Neural progenitor cell (in vitro differentiated cells): ENCODE results near the gene ADRB1. TPM values are rescaled to one million over a fixed set of nuclear protein-coding genes. Genes with fewer than 3 reads are reported as not detected.

Experiments
- DNase-seq: peaks from one replicate; pipeline ENCODE4 v3.0.0-alpha.2; 2016; ENCODE audit warnings: low spot score
- H2AFZ ChIP-seq: fragments of 200-600 bp; sonication (generic); replicated peaks from 2 replicates; pipeline ENCODE4 v1.6.1; 2016; ENCODE audit warnings: antibody characterized with exemption
- H3F3A ChIP-seq: fragments of 200-600 bp; sonication (generic); 2 replicates; pipeline ENCODE4 v1.6.1; 2016; ENCODE audit warnings: antibody characterized with exemption, low read depth
- H3K27ac ChIP-seq: fragments of 200-600 bp; sonication (generic); 2 replicates; pipeline ENCODE4 v1.5.1; 2016; ENCODE audit warnings: mild to moderate bottlenecking
- H3K27me3 ChIP-seq: fragments of 200-600 bp; sonication (generic); 2 replicates; pipeline ENCODE4 v1.6.1; 2016; ENCODE audit warnings: mild to moderate bottlenecking, moderate library complexity
- H3K36me3 ChIP-seq: fragments of 200-600 bp; sonication (generic); 2 replicates; pipeline ENCODE4 v1.5.1; 2016
- H3K4me1 ChIP-seq: fragments of 200-600 bp; sonication (generic); 2 replicates; pipeline ENCODE4 v1.6.1; 2016; ENCODE audit warnings: mixed run types
- H3K4me2 ChIP-seq: fragments of 200-600 bp; sonication (generic); 2 replicates; pipeline ENCODE4 v1.6.1; 2016
- H3K4me3 ChIP-seq: fragments of 200-600 bp; sonication (generic); 2 replicates; pipeline ENCODE4 v1.5.1; 2016
- H3K79me2 ChIP-seq: fragments of 200-600 bp; sonication (generic); 2 replicates; pipeline ENCODE4 v1.6.1; 2016; ENCODE audit warnings: low read depth
- H3K9ac ChIP-seq: fragments of 200-600 bp; sonication (generic); 2 replicates; pipeline ENCODE4 v1.6.1; 2016
- H3K9me3 ChIP-seq: fragments of 200-600 bp; sonication (generic); 2 replicates; pipeline ENCODE4 v1.5.1; 2016; ENCODE audit warnings: low read depth
- H4K20me1 ChIP-seq: fragments of 200-600 bp; sonication (generic); 2 replicates; pipeline ENCODE4 v1.6.1; 2016; ENCODE audit warnings: low read depth
- H3K27ac Mint-ChIP-seq: 3 replicates; pipeline ENCODE4 v1.8.0; 2021; ENCODE audit warnings: mixed read lengths
- H3K27me3 Mint-ChIP-seq: 2 replicates; pipeline ENCODE4 v1.8.0; 2022; ENCODE audit warnings: low read depth, mild to moderate bottlenecking, inconsistent platforms, moderate library complexity, mixed read lengths; ENCODE audit not compliant: insufficient read depth
- H3K36me3 Mint-ChIP-seq: 3 replicates; pipeline ENCODE4 v1.8.0; 2021; ENCODE audit warnings: mixed read lengths
- H3K4me1 Mint-ChIP-seq: 3 replicates; pipeline ENCODE4 v1.8.0; 2021; ENCODE audit warnings: mixed read lengths
- H3K4me3 Mint-ChIP-seq: 3 replicates; pipeline ENCODE4 v1.8.0; 2021; ENCODE audit warnings: mild to moderate bottlenecking, moderate library complexity, mixed read lengths
- H3K9me3 Mint-ChIP-seq: 3 replicates; pipeline ENCODE4 v1.8.0; 2020; ENCODE audit warnings: mixed read lengths
- EZH2 ChIP-seq: fragments of 200-600 bp; sonication (generic); IDR thresholded peaks from 2 replicates; pipeline ENCODE4 v1.6.1; 2017; ENCODE audit warnings: antibody characterized with exemption, mild to moderate bottlenecking, moderate library complexity
- EZH2phosphoT487 ChIP-seq: fragments of 200-600 bp; sonication (generic); IDR thresholded peaks from 2 replicates; pipeline ENCODE4 v1.6.1; 2017; ENCODE audit warnings: antibody characterized with exemption
- total RNA-seq: library from RNA; depleted of rRNA; stranded (reverse); fragments of >200 nt; gene quantifications from 2 replicates; pipeline ENCODE4 v1.2.3, GENCODE V29; 2015; ENCODE audit warnings: low replicate concordance
- TF ChIP-seq, protein P1 (sequence below): fragments of 200-600 bp; sonication (generic); IDR thresholded peaks from 2 replicates; pipeline ENCODE4 v1.5.1; 2017; ENCODE audit warnings: antibody characterized with exemption, mild to moderate bottlenecking

Gene ADRB1
- total RNA-seq, 1 donor from 2014 or later, result not detected

DNA sequence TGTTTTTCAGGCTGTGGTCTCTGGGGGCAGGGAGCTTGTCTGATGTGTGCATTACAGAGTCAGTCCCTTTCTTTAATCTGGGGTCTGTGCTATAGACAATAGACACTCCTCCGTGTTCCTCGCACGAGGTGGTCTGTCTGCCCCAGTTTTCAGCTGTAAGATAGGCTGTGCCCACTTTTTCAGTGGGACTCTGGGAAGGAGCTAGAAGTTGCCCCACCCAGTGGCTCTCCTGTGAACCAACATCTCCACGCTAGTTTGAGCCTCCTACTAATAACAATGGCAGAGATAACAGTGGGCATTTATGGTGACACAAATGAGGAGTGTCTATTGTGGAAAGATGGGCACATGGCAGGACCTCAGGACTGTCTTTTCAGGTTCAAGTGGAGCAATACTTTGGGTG lies 44.0 kb downstream of the ADRB1 start:
- Histone ChIP-seq H3F3A (peaks cover 4% of the 10 kb centered on the region), H3K36me3 (no peaks in the 10 kb centered on the region), H3K9ac (no peak overlapping the region), H4K20me1 (no peaks in the 10 kb centered on the region), H3K4me1 (no peaks in the 10 kb centered on the region), H3K9me3 (no peaks in the 10 kb centered on the region), H3K4me3 (no peak overlapping the region), H3K4me2 (no peak overlapping the region), H2AFZ (no peak overlapping the region), H3K27me3 (no peaks in the 10 kb centered on the region), H3K79me2 (no peaks in the 10 kb centered on the region), H3K27ac (no peak overlapping the region)
- Mint-ChIP-seq H3K4me3 (no peak overlapping the region), H3K27ac (no peak overlapping the region), H3K4me1 (no peaks in the 10 kb centered on the region), H3K9me3 (peaks cover 2% of the 10 kb centered on the region), H3K36me3 (no peaks in the 10 kb centered on the region), H3K27me3 (peaks cover 7% of the 10 kb centered on the region)
- no peak for DNase-seq
- TF ChIP-seq, protein P1, sequence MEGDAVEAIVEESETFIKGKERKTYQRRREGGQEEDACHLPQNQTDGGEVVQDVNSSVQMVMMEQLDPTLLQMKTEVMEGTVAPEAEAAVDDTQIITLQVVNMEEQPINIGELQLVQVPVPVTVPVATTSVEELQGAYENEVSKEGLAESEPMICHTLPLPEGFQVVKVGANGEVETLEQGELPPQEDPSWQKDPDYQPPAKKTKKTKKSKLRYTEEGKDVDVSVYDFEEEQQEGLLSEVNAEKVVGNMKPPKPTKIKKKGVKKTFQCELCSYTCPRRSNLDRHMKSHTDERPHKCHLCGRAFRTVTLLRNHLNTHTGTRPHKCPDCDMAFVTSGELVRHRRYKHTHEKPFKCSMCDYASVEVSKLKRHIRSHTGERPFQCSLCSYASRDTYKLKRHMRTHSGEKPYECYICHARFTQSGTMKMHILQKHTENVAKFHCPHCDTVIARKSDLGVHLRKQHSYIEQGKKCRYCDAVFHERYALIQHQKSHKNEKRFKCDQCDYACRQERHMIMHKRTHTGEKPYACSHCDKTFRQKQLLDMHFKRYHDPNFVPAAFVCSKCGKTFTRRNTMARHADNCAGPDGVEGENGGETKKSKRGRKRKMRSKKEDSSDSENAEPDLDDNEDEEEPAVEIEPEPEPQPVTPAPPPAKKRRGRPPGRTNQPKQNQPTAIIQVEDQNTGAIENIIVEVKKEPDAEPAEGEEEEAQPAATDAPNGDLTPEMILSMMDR, result no peak
- TF ChIP-seq EZH2 (no peak), EZH2phosphoT487 (no peak)

DNA sequence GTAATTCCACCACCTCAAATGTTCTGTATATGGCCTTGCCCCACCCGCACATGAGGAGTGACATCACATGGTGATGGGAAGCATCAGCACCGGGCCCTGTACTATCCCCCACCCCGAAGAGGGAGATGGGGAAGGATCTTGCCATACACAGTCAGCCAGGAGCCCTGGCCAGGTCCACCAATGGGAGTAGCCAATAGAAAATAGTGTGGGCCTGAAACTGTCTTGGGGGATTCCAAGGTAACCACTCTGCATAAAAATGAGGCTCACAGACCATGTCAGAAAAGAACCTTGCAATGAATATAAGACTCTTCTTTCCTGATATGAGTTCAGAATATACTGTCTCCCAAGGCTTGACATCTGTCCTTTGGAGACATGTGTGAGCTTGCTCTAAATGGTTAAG lies 51.1 kb downstream of the ADRB1 start:
- no peaks in the 10 kb centered on the region for H3K79me2 ChIP-seq
- Mint-ChIP-seq H3K4me3 (no peak overlapping the region), H3K36me3 (no peaks in the 10 kb centered on the region), H3K27ac (no peak overlapping the region), H3K4me1 (no peaks in the 10 kb centered on the region), H3K27me3 (peaks cover 16% of the 10 kb centered on the region), H3K9me3 (peaks cover 2% of the 10 kb centered on the region)
- H3K4me1 ChIP-seq, result no peaks in the 10 kb centered on the region
- no peak overlapping the region for H3K4me3 ChIP-seq
- no peak overlapping the region for H3K9ac ChIP-seq
- no peak for DNase-seq
- H3K9me3 ChIP-seq, result no peaks in the 10 kb centered on the region
- no peaks in the 10 kb centered on the region for H3K36me3 ChIP-seq
- no peaks in the 10 kb centered on the region for H4K20me1 ChIP-seq
- no peak for TF ChIP-seq EZH2phosphoT487
- TF ChIP-seq, protein P1, result no peak
- H3K27me3 ChIP-seq, result peaks cover 3% of the 10 kb centered on the region
- H2AFZ ChIP-seq, result no peak overlapping the region
- no peaks in the 10 kb centered on the region for H3F3A ChIP-seq
- H3K4me2 ChIP-seq, result no peak overlapping the region
- no peak overlapping the region for H3K27ac ChIP-seq

DNA sequence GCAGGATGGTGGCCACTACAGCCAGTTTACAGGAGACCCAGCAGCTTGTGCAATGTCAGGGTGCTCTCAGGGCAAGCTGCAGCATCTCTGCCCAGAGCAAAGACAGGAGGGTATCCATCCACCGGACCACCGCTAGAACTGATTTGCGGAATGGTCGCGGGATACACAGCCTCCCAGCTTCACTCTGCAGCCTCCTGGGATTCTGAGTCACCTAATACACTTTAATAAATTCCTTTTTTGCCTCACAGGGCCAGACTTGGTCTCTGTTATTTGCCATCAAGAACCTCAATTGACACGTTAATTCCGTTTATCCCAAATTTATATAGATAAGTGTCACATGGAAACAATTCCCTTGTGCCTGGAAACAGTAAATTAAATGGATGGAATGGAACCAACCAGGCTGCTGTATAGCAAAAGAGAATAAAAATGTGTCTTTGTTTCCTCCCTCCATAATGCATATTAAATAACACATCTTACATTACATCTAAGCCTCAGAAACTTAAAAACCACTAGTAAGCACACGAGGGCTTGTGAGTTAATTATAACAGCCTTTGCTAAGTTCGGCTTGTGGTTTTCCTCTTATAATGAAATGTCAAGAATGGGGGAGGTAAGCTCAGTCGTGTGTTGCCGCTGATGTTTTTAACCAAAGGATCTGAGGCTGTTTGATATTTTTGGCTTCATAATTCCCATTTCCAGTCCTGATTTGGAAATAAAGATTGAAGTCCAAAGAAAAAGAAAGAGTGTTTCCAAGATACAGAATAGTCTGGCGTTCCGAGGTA lies 52.1 kb downstream of the ADRB1 start:
- Histone ChIP-seq H3K4me1 (no peaks in the 10 kb centered on the region), H2AFZ (no peak overlapping the region), H3K4me3 (no peak overlapping the region), H3F3A (no peaks in the 10 kb centered on the region), H3K27me3 (peaks cover 13% of the 10 kb centered on the region), H3K9me3 (no peaks in the 10 kb centered on the region), H3K4me2 (no peak overlapping the region), H3K79me2 (no peaks in the 10 kb centered on the region), H3K36me3 (no peaks in the 10 kb centered on the region), H3K27ac (no peak overlapping the region), H3K9ac (no peak overlapping the region), H4K20me1 (no peaks in the 10 kb centered on the region)
- Mint-ChIP-seq H3K27me3 (peaks cover 25% of the 10 kb centered on the region), H3K36me3 (no peaks in the 10 kb centered on the region), H3K27ac (no peak overlapping the region), H3K4me1 (peaks cover 7% of the 10 kb centered on the region), H3K9me3 (peaks cover 6% of the 10 kb centered on the region), H3K4me3 (no peak overlapping the region)
- TF ChIP-seq EZH2 (no peak), EZH2phosphoT487 (no peak)
- TF ChIP-seq, protein P1, result no peak
- DNase-seq, result no peak

Other genes starting within 250 kb of the ADRB1 start
- gene DCLRE1A, start 189.8 kb upstream of the ADRB1 start, total RNA-seq, result 24.0 and 35.9 TPM in 2 replicates
- gene NHLRC2, start 189.2 kb upstream of the ADRB1 start, total RNA-seq, result 38.0 and 47.6 TPM in 2 replicates
- gene CCDC186, start 130.3 kb downstream of the ADRB1 start, total RNA-seq, result 9.9 and 22.9 TPM in 2 replicates
- gene TDRD1, start 135.5 kb downstream of the ADRB1 start, total RNA-seq, result 0.04 TPM in 1 of 2 replicates, not detected in the other
- 0.09 TPM in 1 of 2 replicates, not detected in the other for gene VWA2, start 195.4 kb downstream of the ADRB1 start, total RNA-seq